Measurements from ENCODE around the gene LRRFIP1.

LRRFIP1 gene

DNA sequence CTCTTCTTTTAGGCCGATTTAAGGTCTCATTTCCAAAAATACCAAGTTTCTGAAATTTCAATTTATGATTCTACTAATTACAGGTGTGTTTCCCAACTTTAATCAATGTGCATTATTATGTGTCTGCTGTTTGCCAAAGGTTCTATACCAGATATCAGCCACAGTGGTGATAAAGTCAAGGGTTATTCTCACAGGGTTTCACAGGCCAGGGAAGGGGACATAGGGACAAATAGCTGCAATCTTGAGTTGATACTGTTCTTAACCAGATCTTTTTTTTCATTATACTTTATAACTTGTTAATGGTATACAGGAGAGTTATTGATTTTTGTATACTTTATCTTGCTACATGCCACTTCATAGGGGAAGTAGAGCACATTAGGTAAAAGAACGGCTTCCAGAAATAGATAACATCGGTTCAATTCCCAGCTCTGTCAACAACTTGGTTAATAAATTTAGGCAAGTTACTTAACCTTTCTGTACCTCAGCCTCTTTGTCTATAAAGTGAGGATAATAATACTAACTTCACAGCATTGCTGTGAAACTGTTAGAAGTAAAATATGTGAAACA is 200.1 kb downstream of the LRRFIP1 start:
- no peak for DNase-seq (ENCODE audit: low read depth, low spot score)

All from astrocyte of the hippocampus (primary cell).